Central memory CD4-positive, alpha-beta T cell (primary cell): Measurements from ENCODE around the gene BICD1.

Source experiments
- DNase-seq: peaks from one replicate; pipeline ENCODE4 v3.0.0; 2022

The BICD1 gene

DNA sequence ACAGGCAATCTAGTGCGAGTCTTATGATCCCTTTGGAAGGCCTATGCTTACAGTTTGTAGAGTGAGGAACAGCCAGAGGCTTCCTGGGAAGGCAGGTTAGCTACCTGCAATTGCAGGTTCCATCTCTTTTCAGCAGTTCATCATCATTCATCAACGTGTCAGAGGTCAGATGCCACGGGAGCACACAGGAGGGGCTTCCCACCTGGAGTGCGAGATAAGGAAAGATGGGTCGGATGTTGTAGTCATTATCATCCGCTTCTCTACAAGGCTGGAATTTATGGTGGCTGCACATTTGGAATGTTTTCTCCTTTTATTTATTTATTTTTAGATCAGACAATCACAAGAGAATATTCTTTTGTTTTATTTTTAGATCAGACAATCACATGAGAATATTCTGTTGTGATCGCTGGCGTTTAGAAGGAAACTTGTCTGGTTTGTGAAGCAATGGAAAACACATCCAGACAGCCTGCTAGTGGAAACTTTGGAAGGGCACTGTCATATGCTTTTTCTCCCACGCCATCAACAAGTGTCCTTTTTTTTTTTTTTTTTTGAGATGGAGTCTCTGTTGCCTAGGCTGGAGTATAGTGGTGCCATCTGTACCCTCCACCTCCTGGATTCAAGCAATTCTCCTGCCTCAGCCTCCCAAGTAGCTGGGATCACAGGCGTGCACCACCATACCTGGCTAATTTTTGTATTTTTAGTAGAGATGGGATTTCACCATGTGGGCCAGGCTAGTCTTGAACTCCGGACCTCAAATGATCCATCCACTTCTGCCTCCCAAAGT, 1.9 kb upstream of the BICD1 start:
- DNase-seq = no peak

DNA sequence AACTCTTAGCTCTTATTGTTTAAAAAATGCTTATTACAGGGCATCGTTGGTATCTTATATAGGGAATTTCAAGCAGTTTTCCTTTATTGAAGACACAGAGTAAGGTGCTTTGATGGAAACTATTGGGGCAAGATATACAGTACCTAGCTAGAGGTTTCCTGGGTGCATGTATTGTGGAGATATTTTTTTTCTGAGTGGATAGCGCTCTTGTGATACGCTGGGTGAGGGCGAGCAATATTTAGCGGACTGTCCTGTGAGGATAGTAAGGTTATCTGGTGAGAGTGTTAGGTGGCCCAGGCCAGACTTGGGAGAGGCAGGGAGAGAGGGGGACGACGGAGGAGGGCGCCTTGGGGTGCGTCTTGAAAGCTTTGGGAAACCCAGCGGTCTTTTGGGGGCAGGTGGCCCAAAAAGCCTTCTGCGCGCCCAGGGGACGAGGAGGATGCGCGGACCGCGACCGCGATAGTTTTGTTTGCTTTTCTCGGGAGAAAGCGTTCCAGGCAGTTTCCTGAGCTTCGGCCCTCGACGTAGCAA, 596 bp upstream of the BICD1 start:
- no peak for DNase-seq

GRCh38 chr12:32107359-32108267, 966 bp downstream of the BICD1 start:
- peak; percentile 3 for DNase-seq

- no peak for DNase-seq
Observed at GRCh38 chr12:32108787-32109186, 2.1 kb downstream of the BICD1 start.

- DNase-seq = no peak
Observed at GRCh38 chr12:32110417-32110816, 3.8 kb downstream of the BICD1 start.

DNA sequence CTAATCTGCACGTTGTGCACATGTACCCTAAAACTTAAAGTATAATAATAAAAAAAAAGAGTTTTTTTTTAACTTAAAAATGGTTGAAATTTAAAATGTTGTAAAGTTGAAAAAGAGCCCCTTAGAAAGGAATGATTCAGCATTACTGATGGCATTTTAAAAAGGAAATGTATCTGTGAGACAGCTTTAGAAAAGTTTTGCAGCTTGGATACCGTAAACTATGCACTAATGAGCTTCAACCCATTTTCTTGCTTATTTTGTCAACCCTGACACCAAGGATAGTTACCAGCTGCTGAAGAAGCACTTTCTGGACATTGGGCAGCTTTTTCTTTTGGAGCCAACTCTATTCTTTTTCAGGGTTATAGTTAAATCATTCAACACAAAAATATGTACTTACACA, 4.3 kb downstream of the BICD1 start:
- DNase-seq = no peak

- no peak for DNase-seq
Observed at GRCh38 chr12:32115404-32116104, 8.9 kb downstream of the BICD1 start.

DNA sequence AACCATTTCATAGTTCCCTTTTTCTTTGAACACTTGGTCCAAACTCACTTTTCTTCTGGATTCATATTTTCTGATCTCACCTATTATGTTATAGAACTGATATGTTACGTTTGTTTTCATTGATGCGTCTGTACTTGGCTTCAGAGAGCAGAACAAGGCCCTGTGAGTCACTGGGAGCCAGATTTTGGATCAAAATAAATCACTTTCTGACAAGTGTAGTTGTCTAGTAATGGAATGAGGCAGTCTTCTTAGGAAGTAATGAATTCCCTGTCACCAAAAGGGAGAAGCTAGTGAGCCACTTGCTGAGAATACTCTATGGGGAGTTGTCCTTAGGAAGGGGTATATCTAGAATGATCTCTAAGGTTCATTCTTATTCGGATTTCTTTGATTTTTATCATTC, 10.2 kb downstream of the BICD1 start:
- no peak for DNase-seq

GRCh38 chr12:32117316-32117715, 10.7 kb downstream of the BICD1 start:
- no peak for DNase-seq

- no peak for DNase-seq
Observed at GRCh38 chr12:32118806-32119205, 12.2 kb downstream of the BICD1 start.

GRCh38 chr12:32120419-32120818, 13.8 kb downstream of the BICD1 start:
- DNase-seq = no peak

DNA sequence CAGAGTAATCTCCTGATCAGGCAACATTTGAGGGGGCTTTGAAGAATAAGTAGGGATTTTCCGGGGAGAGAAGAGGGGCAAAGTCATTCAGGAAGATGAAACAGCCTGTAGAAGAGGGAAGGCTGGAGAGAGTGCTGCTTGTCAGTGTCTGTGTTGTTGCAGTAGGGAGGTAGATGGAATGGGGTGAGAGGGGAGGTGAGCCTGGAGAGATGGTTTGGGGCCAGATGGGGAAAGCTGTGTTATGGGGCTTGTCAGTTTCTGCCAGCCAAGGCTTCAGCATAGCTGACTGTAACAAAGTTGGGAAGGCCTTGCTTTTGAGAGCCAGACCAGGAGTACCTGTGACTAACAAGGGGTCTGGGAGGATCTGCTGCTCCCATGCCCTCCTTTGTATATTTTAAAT, 18.0 kb downstream of the BICD1 start:
- no peak for DNase-seq

DNA sequence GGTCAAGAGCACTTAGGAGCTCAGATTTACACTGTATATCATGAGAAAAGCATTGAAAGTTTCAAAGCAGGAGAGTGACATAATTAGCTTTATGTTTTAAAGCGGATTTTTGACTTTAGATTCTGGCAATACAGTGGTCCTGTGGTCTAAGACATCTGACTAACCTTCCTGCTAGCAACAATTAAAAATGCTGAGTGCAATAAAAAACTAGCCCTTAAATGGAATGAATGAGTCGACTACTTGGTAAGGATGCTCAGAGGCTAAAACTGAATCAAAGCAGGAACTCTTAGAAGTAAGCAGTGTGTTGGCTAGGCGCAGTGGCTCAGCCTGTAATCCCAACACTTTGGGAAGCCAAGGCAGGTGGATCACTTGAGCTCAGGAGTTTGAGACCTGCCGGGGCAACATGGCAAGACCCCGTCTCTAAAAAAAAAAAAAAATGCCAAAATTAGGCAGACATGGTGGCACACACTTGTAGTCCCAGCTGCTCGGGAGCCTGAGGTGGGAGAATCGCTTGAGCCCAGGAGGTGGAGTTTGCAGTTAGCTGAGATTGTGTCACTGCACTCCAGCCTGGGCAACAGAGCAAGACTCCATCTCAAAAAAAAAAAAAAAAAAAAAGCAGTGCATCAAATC, 18.9 kb downstream of the BICD1 start:
- DNase-seq = no peak

DNA sequence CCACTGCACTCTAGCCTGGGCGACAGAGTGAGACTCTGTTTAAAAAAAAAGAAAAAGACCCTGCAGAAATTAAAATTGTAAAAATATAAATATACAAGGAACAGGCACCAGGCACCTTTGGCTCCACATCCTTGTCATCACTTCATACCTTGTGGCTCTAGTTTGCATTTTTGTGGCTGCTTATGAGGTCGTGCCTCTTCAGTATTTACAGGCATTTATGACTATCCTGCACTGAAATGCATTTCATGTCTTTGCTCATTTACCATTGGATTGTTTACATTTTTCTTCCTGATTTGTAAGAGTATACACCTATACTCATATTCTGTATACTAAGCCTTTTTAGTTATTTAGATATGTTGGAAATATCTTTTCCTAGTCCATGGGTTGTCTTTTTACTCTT, 20.1 kb downstream of the BICD1 start:
- DNase-seq = no peak

- DNase-seq = no peak
Observed at GRCh38 chr12:32131666-32132065, 25.0 kb downstream of the BICD1 start.

GRCh38 chr12:32134101-32134888, 27.6 kb downstream of the BICD1 start:
- peak; percentile 10 for DNase-seq

DNA sequence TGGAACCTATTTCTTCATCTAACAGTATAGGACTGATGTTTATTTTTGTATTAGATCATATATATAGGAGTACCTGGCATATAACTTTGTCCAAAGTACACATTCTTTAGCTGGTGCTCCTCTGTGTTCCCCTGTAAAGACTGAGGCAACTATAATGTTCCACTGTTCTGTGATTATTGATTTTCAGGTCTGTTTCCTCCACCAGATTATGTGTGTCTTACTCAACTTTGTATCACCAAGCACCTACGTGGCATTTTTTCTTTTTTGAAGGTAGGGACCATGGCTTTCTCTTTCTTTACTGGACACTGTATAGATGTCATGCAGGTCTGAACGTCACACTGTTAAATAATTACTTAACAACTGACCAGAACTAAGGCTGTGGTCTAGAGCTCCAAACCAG, 29.3 kb downstream of the BICD1 start:
- DNase-seq = no peak

GRCh38 chr12:32136404-32136803, 29.8 kb downstream of the BICD1 start:
- DNase-seq = no peak

- no peak for DNase-seq
Observed at GRCh38 chr12:32139064-32139421, 32.4 kb downstream of the BICD1 start.

- DNase-seq = no peak
Observed at GRCh38 chr12:32140877-32141276, 34.2 kb downstream of the BICD1 start.

DNA sequence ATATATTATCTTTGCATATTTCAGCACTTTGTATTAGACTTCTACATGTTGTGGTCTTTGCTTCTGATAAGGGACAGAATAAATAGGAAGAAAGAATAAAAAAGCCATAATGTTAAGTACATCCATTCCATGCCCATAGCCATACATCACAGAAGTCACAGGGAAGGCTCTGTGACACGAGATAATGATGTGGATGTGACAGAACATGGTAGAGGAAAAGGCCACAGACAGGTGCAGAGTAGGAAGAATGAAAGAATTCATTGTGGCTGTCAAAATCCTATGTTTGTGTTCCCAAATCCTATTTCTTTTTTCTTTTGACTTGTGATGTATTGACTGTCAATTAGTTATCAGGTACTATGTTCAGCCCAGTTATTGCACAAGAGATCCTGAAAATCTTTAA, 38.4 kb downstream of the BICD1 start:
- DNase-seq = no peak
